ENCODE results near the gene HOXA13. TPM values are rescaled to one million over a fixed set of nuclear protein-coding genes. Genes with fewer than 3 reads are reported as not detected.

HOXA13 gene
- polyA plus RNA-seq, 1 donor (not counting 4 experiments of a cell fraction or from before 2014, with no cell fraction given), result not detected

DNA sequence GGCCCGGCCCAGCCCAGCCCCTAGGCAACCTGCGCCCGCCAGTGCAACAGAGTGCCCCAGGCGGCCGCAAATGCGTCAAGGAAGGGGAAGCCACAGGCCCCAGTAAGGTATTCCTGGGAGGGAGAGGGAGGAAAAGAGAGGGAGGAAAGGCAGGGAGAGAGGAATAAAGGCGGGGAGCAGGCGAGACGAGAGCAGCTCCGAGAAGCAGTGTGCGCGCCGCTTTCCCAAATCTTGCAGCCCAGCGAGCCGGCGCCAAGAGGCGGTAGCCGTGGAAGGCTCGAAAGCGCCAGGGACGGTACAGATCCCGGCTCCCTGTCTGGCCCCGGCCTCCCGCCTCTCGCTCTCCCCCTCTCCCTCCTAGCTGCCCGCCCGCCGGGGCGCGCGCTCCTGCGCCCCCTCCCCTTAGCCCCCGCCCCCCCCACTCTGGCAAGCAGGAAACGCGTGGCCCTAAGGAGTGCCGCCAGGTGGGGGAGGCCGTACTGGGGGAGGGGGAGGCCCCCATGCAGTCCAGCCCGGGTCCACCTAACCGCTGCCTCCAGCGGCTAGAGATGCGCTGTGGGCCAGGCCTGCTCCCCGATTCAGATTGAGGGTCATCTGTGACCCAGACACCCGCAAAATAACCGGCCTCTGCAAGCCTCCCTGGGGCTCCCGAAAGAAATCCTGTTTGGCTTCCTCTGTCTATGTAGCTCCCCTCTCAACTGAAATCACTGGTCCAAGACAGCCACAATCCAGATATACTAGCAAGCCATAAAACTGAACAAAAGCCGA is 30.0 kb downstream of the HOXA13 start:
- dilution Hi-C loops (cut with MboI; ENCODE audit: extremely low pct_ligation_motif_present, low sequenced_read_pairs), result no loop called here
- TF ChIP-seq, protein P1, sequence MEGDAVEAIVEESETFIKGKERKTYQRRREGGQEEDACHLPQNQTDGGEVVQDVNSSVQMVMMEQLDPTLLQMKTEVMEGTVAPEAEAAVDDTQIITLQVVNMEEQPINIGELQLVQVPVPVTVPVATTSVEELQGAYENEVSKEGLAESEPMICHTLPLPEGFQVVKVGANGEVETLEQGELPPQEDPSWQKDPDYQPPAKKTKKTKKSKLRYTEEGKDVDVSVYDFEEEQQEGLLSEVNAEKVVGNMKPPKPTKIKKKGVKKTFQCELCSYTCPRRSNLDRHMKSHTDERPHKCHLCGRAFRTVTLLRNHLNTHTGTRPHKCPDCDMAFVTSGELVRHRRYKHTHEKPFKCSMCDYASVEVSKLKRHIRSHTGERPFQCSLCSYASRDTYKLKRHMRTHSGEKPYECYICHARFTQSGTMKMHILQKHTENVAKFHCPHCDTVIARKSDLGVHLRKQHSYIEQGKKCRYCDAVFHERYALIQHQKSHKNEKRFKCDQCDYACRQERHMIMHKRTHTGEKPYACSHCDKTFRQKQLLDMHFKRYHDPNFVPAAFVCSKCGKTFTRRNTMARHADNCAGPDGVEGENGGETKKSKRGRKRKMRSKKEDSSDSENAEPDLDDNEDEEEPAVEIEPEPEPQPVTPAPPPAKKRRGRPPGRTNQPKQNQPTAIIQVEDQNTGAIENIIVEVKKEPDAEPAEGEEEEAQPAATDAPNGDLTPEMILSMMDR (optimal IDR thresholded peaks at IDR 0.05 in 1 of 3, IDR thresholded peaks at IDR 0.05 in 1 of 3, conservative IDR thresholded peaks at IDR 0.05 in 1 of 3; ENCODE audit: extremely low read depth in 1 of 3, insufficient read depth in 2 of 3, low read length in 3 of 3), result no peak
- TF ChIP-seq EZH2 (IDR thresholded peaks at IDR 0.05; ENCODE audit: low read length), result no peak
- H3K4me2 ChIP-seq (ENCODE audit: control insufficient read depth, extremely low read depth, insufficient read depth, low read depth, low read length), result peak overlapping the region; percentile 98
- peaks cover 2% of the 10 kb centered on the region for H3K27me3 ChIP-seq (ENCODE audit: control insufficient read depth, extremely low read depth, insufficient read depth, low read length)
- peaks cover 77% of the 10 kb centered on the region for H3K79me2 ChIP-seq (ENCODE audit: control insufficient read depth, insufficient read depth, low read length)
- H3K27ac ChIP-seq (ENCODE audit: control insufficient read depth, insufficient read depth, low read length), result peak overlapping the region; percentile 87
- DNase-seq (ENCODE audit: low read depth, low spot score) (no peak), FAIRE-seq (no peak)
- H3K9me1 ChIP-seq (ENCODE audit: control insufficient read depth, extremely low read depth, insufficient read depth, low read length), result no peaks in the 10 kb centered on the region
- peaks cover 0 to 4% of the 10 kb centered on the region in 2 experiments for H3K36me3 ChIP-seq (ENCODE audit: control insufficient read depth in 2 of 2, extremely low read depth in 1 of 2, insufficient read depth in 2 of 2, low read length in 2 of 2)
- peak overlapping the region; percentile 83 for H3K9ac ChIP-seq (ENCODE audit: control insufficient read depth, extremely low read depth, insufficient read depth, low read length)
- peaks cover 32% of the 10 kb centered on the region for H3K4me1 ChIP-seq (ENCODE audit: control insufficient read depth, extremely low read depth, insufficient read depth, low read length)
- no peaks in the 10 kb centered on the region for H3K9me3 ChIP-seq (ENCODE audit: control insufficient read depth, low read depth, low read length)
- H4K20me1 ChIP-seq (ENCODE audit: control insufficient read depth, extremely low read depth, insufficient read depth, low read length), result no peaks in the 10 kb centered on the region
- peak overlapping the region; percentile 53 for H2AFZ ChIP-seq (ENCODE audit: control insufficient read depth, low read length)
- H3K4me3 ChIP-seq (ENCODE audit: control insufficient read depth in 2 of 3, extremely low read depth in 1 of 3, insufficient read depth in 2 of 3, low read depth in 1 of 3, low read length in 3 of 3), result peak overlapping the region; percentile 78 to 94 (median 84)

DNA sequence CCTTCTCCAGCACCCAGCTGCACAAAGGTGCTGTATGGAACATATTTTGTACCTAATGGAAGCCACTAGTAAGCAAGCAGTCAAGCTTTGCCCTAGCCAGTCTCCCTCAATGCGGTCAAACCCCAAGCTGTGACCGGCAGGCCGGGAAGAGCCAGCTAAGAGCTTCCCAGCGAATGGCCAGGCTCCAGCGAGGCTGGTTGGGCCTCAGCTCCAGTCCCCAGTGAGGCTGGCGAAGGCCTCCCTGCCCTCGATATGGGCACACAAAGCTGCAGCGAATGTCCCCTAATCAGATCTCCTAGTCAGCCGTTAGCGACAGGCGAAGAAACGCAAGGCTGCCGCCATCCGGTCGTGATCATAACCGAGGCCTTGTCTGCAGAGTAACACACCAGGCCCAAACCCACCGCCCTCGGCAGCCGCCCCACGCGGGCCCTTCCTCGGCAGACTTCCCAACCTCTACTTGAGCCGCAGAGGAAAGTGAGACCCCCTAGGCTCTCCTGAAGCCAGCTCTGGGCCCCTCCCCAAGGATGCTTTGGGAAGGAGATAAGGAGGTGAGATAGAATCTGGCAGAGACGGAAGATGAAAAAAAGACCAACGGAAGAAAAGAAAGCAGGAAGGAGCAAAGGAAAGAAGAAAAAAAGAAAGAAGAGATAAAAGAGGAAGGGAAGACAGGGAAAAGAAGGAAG is 31.5 kb downstream of the HOXA13 start:
- H3K79me2 ChIP-seq (ENCODE audit: control insufficient read depth, insufficient read depth, low read length), result peaks cover 90% of the 10 kb centered on the region
- dilution Hi-C loops (cut with MboI; ENCODE audit: extremely low pct_ligation_motif_present, low sequenced_read_pairs), result no loop called here
- H4K20me1 ChIP-seq (ENCODE audit: control insufficient read depth, extremely low read depth, insufficient read depth, low read length), result no peaks in the 10 kb centered on the region
- TF ChIP-seq EZH2 (IDR thresholded peaks at IDR 0.05; ENCODE audit: low read length), result no peak
- TF ChIP-seq, protein P1 (optimal IDR thresholded peaks at IDR 0.05 in 1 of 3, IDR thresholded peaks at IDR 0.05 in 1 of 3, conservative IDR thresholded peaks at IDR 0.05 in 1 of 3; ENCODE audit: extremely low read depth in 1 of 3, insufficient read depth in 2 of 3, low read length in 3 of 3), result no peak
- H3K27ac ChIP-seq (ENCODE audit: control insufficient read depth, insufficient read depth, low read length), result peak overlapping the region; percentile 87
- no peaks in the 10 kb centered on the region for H3K9me3 ChIP-seq (ENCODE audit: control insufficient read depth, low read depth, low read length)
- no peak for FAIRE-seq
- DNase-seq (ENCODE audit: low read depth, low spot score), result no peak
- H3K4me1 ChIP-seq (ENCODE audit: control insufficient read depth, extremely low read depth, insufficient read depth, low read length), result peaks cover 32% of the 10 kb centered on the region
- peak overlapping the region; percentile 98 for H3K4me2 ChIP-seq (ENCODE audit: control insufficient read depth, extremely low read depth, insufficient read depth, low read depth, low read length)
- peak overlapping the region; percentile 83 for H3K9ac ChIP-seq (ENCODE audit: control insufficient read depth, extremely low read depth, insufficient read depth, low read length)
- H3K4me3 ChIP-seq (ENCODE audit: control insufficient read depth in 2 of 3, extremely low read depth in 1 of 3, insufficient read depth in 2 of 3, low read depth in 1 of 3, low read length in 3 of 3), result peak overlapping the region; percentile 78 to 94 (median 84)
- H2AFZ ChIP-seq (ENCODE audit: control insufficient read depth, low read length), result peak overlapping the region; percentile 6
- H3K27me3 ChIP-seq (ENCODE audit: control insufficient read depth, extremely low read depth, insufficient read depth, low read length), result no peaks in the 10 kb centered on the region
- no peaks in the 10 kb centered on the region for H3K9me1 ChIP-seq (ENCODE audit: control insufficient read depth, extremely low read depth, insufficient read depth, low read length)
- peaks cover 7 to 8% of the 10 kb centered on the region in 2 experiments for H3K36me3 ChIP-seq (ENCODE audit: control insufficient read depth in 2 of 2, extremely low read depth in 1 of 2, insufficient read depth in 2 of 2, low read length in 2 of 2)

Data from keratinocyte (primary cell).